Left colon (tissue), 2 donors: Measurements from ENCODE around the gene MCM10. TPM values are rescaled to one million over a fixed set of nuclear protein-coding genes. Genes with fewer than 3 reads are reported as not detected.
"Not testable (repeated sequence)": the region's sequence is repeated elsewhere in the genome, so short reads cannot be mapped to it uniquely, and the experiment has no call there.

Experiments
- ATAC-seq: fragments of 200-7000 bp; cut with Tn5 transposase; one replicate; pipeline ENCODE4 v1.9.1; 2020; ENCODE audit warnings: mild to moderate bottlenecking, moderate library complexity
- DNase-seq, 2 donors: peaks; one replicate each; pipeline ENCODE4 v3.0.0-alpha.2; 2020
- intact Hi-C, 2 donors: fragments of 100-400 bp; cut with DNase I in 1 of 2; cut with micrococcal nuclease in 1 of 2; formaldehyde crosslinking; loops; one replicate each; pipeline versions ENCODE4 v1.11.2 to v1.14.0; 2022; cut with DNase I, micrococcal nuclease
- total RNA-seq, 2 donors: library from RNA; stranded (reverse); fragmentation: NEBNext Ultra II Directional; extraction: Animal tissue kit (Norgen Biotek cat#: 25700); gene quantifications; one replicate each; pipeline ENCODE4 v1.2.1, GENCODE V29; 2021
- donor health status: DM: no; HTN: no; CAD: no.
- donor health status: DM: yes; HTN: yes; CAD: no.

The MCM10 gene
- total RNA-seq, 2 donors from 2014 or later = 1.9 to 5.0 TPM

DNA sequence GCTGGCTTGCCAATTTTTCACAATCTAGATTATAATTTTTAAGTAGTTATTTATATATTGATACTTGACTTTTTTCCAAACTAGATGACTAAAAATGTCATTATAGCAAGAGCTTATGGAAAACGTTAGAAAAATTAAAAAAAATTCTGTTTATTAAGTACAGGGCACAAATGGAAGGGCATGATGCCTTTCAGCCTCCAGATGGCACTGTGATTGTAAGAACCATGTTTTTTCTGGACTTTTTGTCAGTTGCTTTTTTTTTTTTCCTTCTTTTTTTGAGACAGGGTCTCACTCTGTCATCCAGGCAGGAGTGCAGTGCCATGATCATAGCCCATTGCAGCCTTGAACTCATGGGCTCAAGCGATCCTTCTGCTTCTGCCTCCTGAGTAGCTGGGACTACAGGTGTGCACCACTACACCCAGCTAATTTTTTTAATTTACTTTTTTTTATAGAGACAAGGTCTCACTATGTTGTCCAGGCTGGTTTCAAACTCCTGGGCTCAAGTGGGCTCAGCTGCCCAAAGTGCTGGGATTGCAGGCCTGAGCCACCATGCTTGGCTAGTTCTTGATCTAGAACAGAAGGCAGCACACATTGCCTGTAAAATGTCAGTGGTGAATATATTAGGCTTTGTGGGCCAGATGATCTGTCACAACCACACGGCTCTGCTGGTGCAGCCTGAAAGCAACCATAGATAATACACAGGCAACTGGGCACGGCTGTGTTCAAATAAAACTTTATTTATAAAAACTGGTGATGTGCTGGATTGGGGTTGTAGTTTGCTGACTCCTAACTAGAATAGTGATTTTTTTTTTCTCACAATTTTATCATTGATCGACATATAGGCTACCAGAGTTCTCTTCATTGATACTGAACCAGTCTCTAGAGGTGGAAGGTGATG lies 45.4 kb downstream of the MCM10 start:
- intact Hi-C loops = no loop called here
- DNase-seq (peak in 1 of 2 donors; percentile 7), ATAC-seq (no peak)

DNA sequence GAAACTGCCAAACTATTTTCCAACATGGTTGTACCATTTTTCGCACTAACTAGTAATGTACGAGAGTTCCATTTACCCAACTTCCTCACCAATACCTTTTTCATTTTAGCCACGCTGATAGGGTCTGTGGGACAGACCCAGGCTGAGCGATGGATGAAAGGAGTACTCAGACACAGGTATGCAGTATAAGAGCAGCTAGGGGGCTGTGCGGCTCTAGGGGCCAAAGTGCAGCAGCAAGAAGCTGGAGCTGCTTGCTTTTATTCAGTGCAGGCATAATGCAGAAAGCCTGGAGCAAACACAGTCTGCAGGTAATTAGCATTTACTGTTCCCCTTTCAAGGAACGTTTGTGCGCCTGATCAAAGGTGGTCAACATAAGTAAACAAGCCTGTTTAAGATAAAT lies 51.8 kb downstream of the MCM10 start:
- DNase-seq (no peak), ATAC-seq (no peak)
- intact Hi-C loops = no loop called here

DNA sequence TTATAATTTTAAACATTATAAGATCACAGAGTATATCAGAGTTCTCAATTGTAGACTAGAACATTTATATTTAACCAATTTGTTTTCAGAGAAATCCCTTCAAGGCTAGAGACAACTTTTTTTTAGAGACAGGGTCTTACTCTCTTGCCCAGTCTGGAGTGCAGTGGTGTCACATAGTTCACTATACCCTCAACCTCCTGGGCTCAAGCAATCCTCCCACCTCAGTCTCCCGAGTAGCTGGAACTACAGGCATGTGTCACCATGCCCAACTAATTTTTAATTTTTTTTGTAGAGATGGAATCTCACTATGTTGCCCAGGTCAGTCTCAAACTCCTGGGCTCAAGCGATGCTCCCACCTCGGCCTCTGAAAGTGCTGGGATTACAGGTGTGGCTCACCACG lies 57.5 kb downstream of the MCM10 start:
- no peak for DNase-seq
- ATAC-seq = no peak
- intact Hi-C loops = no loop called here

DNA sequence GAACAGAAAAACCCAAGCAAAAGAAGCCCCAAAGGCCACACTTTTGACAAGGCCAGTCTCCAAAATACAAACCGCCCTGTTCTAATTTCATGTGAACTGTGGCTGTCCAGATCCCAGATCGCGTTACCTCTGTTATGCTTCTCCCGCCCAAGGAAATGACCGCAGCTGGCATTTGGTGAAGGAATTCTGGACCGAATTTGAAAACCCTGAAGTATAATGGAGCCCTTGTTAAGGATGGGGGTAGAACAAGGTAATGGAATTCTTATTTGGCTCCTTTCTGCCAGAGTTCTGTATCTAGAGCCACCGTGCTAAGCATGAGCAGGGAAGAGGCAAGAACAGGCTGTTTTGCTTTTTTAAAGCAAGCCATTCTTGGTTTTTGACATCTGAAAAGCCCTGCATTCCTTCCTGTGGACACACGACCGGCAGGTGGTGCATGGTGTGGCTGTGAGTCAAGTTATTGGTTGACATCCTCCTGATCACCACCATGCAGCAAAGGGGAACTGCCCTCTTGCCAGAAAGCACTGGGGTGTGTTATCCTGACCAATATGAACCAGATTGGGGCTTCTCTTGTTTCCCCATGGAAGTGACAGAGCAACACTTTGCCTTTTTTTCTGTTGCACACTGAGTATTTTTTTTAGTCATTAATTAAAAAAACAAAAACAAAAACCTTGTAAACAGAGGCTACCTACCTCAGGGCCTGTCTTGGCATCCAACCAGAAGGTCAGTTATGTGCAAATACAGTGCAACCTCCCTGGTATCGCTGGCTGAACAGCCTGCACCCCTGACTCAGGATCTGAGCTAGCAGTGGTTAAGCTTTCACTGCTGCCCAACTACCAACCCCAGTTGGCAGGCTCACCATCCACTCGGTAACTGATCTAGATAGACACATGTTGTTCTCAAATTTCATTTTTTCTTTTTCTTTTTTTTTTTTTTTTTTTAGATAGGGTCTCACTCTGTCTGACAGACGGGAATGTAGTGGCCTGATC lies 58.6 kb downstream of the MCM10 start:
- ATAC-seq (peak; percentile 53), DNase-seq (peak in 1 of 2 donors; percentile 17)
- intact Hi-C loops = no loop called here

DNA sequence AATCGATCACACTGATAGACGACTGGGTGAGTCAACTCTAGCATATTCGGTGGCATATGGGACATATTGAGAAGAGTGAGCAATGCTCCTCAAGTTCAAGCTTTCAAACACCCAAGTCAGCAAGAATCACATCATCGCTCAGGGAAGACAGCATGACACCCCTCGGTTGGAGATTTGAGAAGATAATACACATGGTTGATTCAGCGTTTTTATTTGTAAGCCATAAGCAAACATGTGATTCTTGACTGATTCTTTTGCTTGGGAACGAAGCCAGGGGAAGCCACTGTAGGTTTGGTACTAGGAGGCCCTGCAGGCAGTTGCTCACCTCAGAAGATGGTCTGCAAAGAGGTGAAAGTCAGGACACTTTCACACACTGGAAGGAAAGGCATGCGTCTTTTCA lies 60.2 kb downstream of the MCM10 start:
- intact Hi-C loops = no loop called here
- ATAC-seq (no peak), DNase-seq (no peak)

DNA sequence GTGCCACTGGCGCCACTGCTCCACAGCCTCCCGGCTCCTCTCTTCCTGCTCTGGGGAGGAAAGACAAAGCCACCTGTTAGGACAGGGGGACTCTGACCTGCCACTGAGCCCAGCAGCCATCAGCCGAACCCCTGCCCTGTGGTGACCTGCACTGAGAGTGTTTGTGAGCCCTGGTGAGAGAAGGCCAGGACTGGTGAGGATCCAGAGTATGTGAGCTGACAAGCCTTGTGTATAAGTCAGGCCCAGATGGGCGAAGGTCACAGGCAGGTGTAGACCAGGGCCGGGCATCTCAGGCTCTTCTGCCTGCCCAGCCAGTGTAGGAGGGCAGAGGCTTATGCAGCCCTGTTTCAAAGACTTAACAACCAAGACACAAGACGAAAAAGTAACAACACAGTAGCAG lies 60.8 kb downstream of the MCM10 start:
- DNase-seq (no peak), ATAC-seq (peak; percentile 53)
- intact Hi-C loops = no loop called here

DNA sequence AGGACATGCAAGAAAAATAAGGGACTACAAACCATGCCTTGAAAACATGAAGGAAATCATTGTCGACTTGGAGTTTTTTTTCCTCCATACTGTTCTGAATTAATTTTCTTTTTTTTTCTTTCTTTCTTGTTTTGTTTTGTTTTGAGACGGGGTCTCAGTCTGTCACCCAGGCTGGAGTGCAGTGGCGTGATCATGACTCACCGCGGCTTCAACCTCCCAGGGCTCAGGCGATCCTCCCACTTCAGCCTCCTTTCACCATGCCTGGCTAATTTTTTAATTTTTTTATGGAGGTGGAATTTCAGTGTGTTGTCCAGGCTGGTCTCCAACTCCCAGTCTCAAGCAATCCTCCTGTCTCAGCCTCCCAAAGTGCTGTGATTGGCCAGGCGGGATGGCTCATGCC lies 61.2 kb downstream of the MCM10 start:
- ATAC-seq = no peak
- intact Hi-C loops = no loop called here

DNA sequence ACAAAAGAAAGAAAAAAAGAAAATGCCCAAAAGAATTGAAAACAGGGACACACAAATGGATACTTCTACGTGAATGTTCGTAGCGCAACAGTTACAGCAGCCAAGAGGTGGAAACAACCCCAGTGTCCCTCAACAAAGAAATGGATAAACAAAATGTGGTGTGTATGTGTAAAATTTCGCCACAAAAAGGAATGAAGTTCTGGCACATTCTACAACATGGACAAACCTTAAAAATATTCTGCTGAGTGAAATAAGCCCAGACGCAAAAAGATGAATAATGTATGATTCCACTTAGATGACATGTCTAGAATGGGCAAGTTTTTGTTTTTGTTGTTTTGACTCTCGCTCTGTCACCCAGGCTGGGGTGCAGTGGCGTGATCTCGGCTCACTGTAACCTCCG lies 61.9 kb downstream of the MCM10 start:
- no peak for DNase-seq
- no peak for ATAC-seq
- intact Hi-C loops = no loop called here

More for the DNA sequence above, 61.2 kb downstream of the MCM10 start:
- DNase-seq = no peak

DNA sequence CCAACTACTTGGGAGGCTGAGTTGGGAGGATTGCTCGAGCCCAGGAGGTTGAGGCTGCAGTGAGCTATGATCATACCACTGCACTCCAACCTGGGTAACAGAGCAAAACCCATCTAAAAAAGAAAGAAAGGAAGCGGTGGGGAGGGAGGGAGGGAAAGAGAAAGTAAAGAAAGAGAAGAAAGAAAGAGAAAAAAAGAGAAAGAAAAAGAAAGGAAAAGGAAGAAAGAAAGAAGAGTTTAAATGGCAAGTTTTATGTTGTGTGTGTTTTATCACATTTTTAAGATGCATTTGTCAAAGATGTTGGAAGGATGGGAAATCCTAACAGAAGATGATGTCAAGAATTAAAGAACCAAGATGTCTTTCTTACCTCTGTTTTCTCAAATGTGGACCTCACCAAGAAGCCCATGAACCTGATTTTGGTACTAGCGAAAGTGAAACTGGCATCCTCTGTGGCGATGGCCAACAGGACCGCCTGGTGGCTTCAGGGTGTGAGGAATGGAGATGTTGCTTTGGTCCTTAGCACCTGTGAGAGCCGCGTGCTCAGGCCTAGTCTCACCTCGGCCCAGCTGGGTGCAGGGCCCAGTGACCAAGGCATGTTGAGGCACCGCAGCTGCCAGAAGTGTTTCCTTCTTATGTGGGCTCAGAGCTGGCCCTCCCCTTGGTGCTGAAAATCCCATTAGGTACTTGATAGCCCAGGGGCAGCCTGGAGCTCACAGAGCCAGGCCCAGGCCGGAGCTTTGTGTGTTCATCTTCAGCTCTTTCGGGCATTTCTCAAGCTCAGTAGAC lies 63.0 kb downstream of the MCM10 start:
- ATAC-seq = no peak
- no peak for DNase-seq
- intact Hi-C loops = no loop called here

DNA sequence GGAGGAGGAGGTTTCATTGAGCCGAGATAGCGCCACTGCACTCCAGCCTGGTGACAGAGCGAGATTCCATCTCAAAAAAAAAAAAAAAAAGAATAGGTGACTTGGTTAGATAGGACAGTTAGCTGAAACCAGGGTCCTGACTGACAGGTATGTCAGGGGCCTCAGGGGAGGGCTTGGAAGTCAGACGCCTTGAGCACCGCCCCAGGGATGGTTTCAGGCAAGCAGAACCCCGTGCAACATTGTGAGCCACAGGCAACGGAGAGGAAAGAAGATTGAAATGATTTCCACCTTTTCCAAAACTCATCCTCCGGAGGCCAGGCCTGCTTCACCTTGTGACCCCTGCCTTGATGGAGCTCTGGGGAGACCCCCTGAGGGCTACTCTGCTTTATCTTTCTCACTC lies 64.2 kb downstream of the MCM10 start:
- ATAC-seq = no peak
- DNase-seq = no peak
- intact Hi-C loops = no loop called here

DNA sequence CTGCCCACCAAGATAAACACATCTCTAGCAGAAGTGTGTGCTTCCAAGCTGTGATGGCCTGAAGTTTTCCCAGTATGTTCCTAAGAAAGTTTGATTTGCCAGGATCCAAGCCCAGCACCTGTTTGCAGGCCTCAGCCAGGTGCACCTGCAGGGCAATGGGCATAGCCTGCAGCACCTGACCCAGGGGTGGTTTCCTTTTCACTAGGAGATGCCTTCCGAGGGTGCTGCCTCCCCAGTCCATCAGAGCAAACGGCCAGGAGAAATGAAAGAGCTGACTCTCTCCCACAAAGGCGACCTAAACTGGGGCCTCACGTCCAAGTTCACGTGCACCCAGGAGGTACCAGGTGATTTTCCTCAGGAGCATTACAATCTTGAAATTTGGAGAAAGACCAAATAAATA lies 65.7 kb downstream of the MCM10 start:
- ATAC-seq (no peak), DNase-seq (no peak)
- intact Hi-C loops = no loop called here

DNA sequence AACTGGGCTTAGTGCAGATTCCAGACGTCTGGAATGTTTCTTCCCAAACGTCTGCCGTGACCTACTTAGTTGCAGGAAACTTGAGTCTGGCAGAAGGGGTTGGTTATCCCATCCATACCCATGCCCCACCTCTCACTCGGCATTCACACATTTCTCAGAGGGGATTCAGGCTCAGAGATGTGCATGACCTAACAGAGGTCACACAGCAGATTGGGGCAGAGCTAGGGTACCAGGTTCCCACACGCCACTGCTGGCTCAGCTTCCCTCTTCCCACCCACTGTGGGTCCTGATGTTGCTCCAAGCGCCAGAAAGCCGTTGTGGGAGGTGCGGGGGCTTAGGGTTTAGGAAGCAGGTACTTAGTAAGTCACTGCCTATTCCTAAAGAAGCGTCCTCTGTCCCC lies 69.8 kb downstream of the MCM10 start:
- intact Hi-C loops = no loop called here
- ATAC-seq (no peak), DNase-seq (no peak)

DNA sequence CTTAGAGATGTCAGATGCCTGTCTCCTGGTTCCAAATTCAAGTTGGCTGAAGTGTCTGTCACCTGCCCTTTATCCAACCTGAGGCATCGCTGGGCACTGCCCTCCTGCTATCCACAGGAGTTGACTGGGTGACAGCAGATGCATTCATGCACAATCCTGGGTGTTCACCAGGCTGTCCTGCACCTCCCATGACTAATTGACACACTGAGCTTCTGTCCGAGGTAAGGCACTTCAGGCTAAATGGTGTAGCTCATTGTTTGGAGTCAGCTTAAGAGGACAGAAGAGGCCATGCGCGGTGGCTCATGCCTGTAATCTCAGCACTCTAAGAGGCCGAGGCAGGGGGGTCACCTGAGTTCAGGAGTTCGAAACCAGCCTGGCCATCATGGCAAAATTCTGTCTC lies 70.5 kb downstream of the MCM10 start:
- ATAC-seq (no peak), DNase-seq (no peak)
- intact Hi-C loops = no loop called here

DNA sequence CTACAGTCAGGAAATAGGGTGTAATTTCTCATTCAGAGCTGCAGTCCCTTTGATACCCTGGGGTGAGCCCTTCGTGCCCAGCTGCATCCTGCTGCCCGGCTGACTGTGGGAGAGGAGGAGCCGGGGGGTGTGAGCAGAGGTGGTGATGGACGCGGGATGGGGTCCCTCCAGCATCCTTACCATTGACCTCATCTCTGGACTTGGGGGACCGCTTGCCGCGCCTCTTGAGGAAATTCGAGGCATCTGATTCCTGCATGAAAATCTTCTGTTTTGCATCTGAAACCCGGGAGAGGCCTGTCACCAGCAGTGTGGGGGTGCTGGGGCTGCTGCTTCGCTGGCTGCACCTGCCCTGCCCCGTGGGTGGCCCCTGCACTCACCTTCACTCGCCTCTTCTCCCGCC lies 72.0 kb downstream of the MCM10 start:
- DNase-seq (no peak), ATAC-seq (no peak)

DNA sequence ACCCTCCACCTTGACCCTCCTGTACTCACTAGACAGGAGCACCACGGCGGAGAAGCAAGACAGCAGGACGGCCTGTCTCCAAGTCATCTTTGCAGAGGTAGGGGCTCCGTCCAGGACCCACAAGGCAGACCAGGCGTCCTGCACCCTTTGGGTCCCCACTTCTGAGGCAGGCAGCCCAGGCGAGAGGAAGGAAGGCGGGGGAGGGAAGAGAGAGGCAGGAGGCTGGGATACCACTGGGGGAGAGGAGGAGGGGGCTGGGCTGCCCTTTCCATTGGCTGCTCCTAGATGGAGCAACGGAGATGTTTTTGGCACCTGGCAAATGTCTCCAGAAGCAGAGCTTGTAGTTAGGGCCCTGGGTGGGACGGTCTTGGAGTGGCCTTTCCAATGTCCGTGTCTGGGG lies 72.8 kb downstream of the MCM10 start, which contains the start of gene UCMA:
UCMA (minus strand) TSS at position 203 of the 400 bp plus-strand sequence; CDS start at position 87, 116 bp downstream.
- intact Hi-C loops = no loop called here
- ATAC-seq (no peak), DNase-seq (no peak)

More for the DNA sequence above, 72.0 kb downstream of the MCM10 start:
- intact Hi-C loops = no loop called here

DNA sequence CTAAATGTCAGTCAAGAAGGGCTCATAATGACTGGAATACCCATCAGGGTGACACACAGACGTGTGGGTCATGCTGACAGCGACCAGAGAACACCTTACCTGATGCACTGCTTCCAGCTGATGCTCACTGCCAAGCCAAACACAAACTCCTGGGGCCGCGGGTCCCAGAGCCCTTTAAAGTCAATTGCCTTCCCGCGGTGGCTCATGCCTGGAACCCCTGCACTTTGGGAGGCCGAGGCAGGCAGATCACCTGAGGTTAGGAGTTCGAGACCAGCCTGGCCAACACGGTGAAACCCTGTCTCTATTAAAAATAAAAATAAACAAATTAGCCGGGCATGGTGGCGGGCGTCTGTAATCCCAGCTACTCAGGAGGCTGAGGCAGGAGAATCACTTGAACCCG lies 73.4 kb downstream of the MCM10 start:
- ATAC-seq, intact Hi-C loops, DNase-seq: not testable (repeated sequence)

DNA sequence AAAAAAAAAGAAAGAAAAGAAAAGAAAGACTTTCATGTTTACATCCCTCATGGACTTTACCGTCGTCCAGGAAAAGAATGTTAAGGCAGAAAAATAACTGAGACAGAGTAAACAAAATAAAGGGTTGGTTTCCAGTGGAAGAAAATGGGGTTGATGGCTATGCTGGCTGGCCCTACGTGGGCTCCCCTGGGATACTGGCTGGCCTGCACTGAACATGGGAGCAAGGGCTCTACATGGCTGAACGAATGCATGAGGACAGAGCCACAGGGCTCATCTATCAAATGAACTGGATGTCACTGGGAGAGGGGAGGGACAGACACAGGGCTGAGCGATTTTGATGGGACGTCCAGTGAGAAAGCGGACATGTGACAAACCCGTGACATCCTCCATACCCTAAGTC lies 75.3 kb downstream of the MCM10 start:
- intact Hi-C loops = no loop called here
- ATAC-seq = no peak
- DNase-seq = no peak

DNA sequence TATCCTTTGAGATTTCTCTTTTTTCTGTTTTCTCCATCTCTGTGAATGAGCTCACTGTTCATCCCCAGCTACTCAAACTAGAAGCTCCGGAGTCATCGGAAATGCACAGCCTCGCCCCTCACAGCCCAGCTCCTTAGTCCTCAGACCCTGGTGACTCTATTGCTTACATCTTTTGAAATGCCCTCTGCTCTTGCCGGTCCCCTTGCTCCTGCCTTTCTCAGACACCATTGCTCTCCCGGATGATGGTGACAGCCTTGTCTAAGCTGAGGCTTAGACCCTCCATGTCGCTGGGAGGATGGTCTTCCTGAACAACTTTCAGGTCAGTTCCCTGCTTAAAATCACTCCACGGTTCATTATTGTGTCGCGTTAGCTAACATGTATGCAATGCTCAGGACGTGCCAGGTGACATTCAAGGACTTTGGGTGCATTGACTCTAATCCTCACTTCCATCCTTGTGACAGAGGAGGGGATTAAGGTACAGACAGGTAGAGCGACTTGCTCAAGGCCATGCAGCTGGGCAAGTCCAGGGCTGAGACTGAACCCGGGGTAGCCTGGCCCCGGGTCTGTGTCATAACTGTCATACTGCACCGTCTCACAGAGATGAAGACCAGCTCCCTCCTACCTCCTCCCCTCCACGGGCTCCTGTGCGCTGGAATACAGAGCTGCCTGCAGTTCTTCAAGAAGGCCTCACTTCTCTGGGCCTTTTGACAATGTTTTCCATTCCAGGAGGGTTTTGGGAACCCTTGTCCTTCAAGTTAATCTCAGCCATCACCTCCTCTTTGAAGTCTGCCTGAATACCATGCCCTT lies 77.1 kb downstream of the MCM10 start:
- DNase-seq = no peak

More for the DNA sequence above, 77.1 kb downstream of the MCM10 start:
- ATAC-seq = no peak
- intact Hi-C loops = no loop called here
